Measurements from ENCODE around the gene MBNL1.

The MBNL1 gene

GRCh38 chr3:152457500-152458375, 189.0 kb downstream of the MBNL1 start:
- no peak for DNase-seq

GRCh38 chr3:152458376-152459117, 189.8 kb downstream of the MBNL1 start:
- DNase-seq = no peak

- no peak for DNase-seq
These were observed 190.4 kb downstream of the MBNL1 start for GRCh38 chr3:152459118-152459515.

GRCh38 chr3:152459572-152459971, 190.8 kb downstream of the MBNL1 start:
- DNase-seq = no peak

GRCh38 chr3:152460936-152461335, 192.2 kb downstream of the MBNL1 start:
- DNase-seq = no peak

- no peak for DNase-seq
These were observed 192.7 kb downstream of the MBNL1 start for GRCh38 chr3:152461460-152461859.

GRCh38 chr3:152466784-152467183, 198.1 kb downstream of the MBNL1 start:
- peak; percentile 42 for DNase-seq

- no peak for DNase-seq
These were observed 200.7 kb downstream of the MBNL1 start for GRCh38 chr3:152469248-152470025.

- DNase-seq = no peak
These were observed 201.4 kb downstream of the MBNL1 start for GRCh38 chr3:152470095-152470494.

- no peak for DNase-seq
These were observed 202.2 kb downstream of the MBNL1 start for GRCh38 chr3:152470893-152471292.

- DNase-seq = peak; percentile 77
These were observed 203.3 kb downstream of the MBNL1 start for GRCh38 chr3:152471814-152472671.

- no peak for DNase-seq
These were observed 203.9 kb downstream of the MBNL1 start for GRCh38 chr3:152472672-152472954.

GRCh38 chr3:152474585-152474984, 205.9 kb downstream of the MBNL1 start:
- no peak for DNase-seq

- DNase-seq = no peak
These were observed 208.7 kb downstream of the MBNL1 start for GRCh38 chr3:152477422-152477821.

GRCh38 chr3:152480282-152480953, 211.7 kb downstream of the MBNL1 start:
- DNase-seq = no peak

- no peak for DNase-seq
These were observed 217.6 kb downstream of the MBNL1 start for GRCh38 chr3:152486364-152486763.

- no peak for DNase-seq
These were observed 219.7 kb downstream of the MBNL1 start for GRCh38 chr3:152488449-152488848.

GRCh38 chr3:152491922-152492321, 223.2 kb downstream of the MBNL1 start:
- DNase-seq = no peak

GRCh38 chr3:152496286-152496685, 227.6 kb downstream of the MBNL1 start:
- DNase-seq = no peak

- DNase-seq = no peak
These were observed 228.0 kb downstream of the MBNL1 start for GRCh38 chr3:152496716-152497115.

- no peak for DNase-seq
These were observed 228.7 kb downstream of the MBNL1 start for GRCh38 chr3:152497457-152497856.

- DNase-seq = no peak
These were observed 229.2 kb downstream of the MBNL1 start for GRCh38 chr3:152497890-152498289.

Data from CD4-positive, alpha-beta T cell treated with Interleukin-12 subunit alpha and Interleukin-12 subunit beta, for 1 hour (primary cell).